Measurements from ENCODE around the gene USP22. TPM values are rescaled to one million over a fixed set of nuclear protein-coding genes. Genes with fewer than 3 reads are reported as not detected.

USP22 gene
- total RNA-seq, 1 experiment from 2014 or later, result 210 TPM

DNA sequence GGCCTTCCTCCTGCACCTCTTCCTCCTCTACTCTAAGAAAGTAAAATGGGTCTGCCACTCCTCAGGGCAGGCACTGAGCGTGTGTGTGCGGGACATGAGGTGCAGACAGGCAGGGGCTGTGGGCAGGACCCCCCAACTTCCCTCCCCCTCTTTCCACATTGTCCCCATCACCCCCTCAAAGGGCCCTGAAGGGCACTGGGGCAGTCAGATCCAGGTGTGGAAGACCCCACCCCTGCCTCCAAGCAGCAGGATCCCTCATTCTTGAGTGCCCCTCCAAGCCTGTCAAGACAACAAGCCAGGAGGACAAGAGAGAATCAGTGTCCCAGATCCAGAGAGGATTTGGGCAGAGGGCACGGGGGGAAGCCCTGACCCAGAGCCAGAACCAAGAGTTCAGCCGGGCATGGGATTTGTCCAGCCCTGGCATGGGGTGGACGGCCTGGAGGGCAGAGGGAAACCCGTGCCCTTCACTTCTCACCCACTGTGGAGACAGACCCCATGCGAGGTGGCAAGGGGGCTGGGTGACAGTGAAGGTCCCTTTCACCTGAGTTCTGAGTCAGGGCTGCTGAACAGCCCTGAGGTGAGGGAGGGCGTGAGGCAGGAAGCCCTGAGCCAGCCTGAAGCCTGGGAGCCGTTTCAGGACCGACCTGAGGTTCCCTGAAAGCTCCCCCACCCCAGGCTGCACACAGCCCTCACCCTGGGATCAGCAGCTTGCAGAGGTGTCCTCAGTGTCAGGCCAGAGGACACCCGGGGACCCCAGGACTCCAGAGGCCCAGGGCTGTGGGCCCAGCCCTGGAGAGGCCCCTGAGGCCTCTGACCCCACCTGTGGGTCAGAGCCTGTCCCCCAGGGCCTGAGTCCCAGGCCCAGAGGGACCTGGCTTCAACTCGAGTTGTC lies 45.8 kb downstream of the USP22 start:
- ChIA-PET POLR2A (no interaction called here), CTCF (no interaction called here), RAD21 (ENCODE audit: low non-redundant PET in 1 of 2, low total read pairs in 2 of 2, uncharacterized antibody in 2 of 2, unreplicated experiment in 2 of 2) (no interaction called here)
- Histone ChIP-seq H3K36me3 (ENCODE audit: control insufficient read depth in 1 of 2, insufficient read depth in 2 of 2, low read length in 2 of 2) (peaks cover 11 to 16% of the 10 kb centered on the region in 2 experiments; a peak in 3 of 4 replicates), H3K9ac (ENCODE audit: low read length) (no peak overlapping the region), H3K79me2 (ENCODE audit: insufficient read depth, low read length) (no peaks in the 10 kb centered on the region), H3K9me2 (ENCODE audit: insufficient read depth) (no peaks in the 10 kb centered on the region), H3K4me1 (ENCODE audit: control insufficient read depth in 1 of 2, insufficient read depth in 2 of 2, low read length in 2 of 2) (peaks cover 6 to 9% of the 10 kb centered on the region in 2 experiments; a peak in 3 of 4 replicates), H2AFZ (ENCODE audit: low read depth, low read length, poor library complexity, severe bottlenecking) (no peak overlapping the region), H3K4me3 (replicated peaks in 1 of 2; ENCODE audit: low read depth in 1 of 2, low read length in 2 of 2) (no peak overlapping the region), H3K4me2 (ENCODE audit: low read length) (no peak overlapping the region), H3K27ac (ENCODE audit: low read depth, low read length) (no peak overlapping the region), H3K27me3 (ENCODE audit: insufficient read depth, low read length) (no peaks in the 10 kb centered on the region), H4K20me1 (ENCODE audit: insufficient read depth) (no peaks in the 10 kb centered on the region), H3K9me3 (ENCODE audit: control insufficient read depth in 1 of 2, insufficient read depth in 1 of 2, low read depth in 1 of 2, low read length in 2 of 2) (no peaks in the 10 kb centered on the region)
- intact Hi-C loops (cut with micrococcal nuclease), result no loop called here
- TF ChIP-seq EZH2 (IDR thresholded peaks at IDR 0.05), result no peak
- no peak for TF ChIP-seq SRF (IDR thresholded peaks at IDR 0.05; ENCODE audit: low read depth)
- TF ChIP-seq, protein P1, sequence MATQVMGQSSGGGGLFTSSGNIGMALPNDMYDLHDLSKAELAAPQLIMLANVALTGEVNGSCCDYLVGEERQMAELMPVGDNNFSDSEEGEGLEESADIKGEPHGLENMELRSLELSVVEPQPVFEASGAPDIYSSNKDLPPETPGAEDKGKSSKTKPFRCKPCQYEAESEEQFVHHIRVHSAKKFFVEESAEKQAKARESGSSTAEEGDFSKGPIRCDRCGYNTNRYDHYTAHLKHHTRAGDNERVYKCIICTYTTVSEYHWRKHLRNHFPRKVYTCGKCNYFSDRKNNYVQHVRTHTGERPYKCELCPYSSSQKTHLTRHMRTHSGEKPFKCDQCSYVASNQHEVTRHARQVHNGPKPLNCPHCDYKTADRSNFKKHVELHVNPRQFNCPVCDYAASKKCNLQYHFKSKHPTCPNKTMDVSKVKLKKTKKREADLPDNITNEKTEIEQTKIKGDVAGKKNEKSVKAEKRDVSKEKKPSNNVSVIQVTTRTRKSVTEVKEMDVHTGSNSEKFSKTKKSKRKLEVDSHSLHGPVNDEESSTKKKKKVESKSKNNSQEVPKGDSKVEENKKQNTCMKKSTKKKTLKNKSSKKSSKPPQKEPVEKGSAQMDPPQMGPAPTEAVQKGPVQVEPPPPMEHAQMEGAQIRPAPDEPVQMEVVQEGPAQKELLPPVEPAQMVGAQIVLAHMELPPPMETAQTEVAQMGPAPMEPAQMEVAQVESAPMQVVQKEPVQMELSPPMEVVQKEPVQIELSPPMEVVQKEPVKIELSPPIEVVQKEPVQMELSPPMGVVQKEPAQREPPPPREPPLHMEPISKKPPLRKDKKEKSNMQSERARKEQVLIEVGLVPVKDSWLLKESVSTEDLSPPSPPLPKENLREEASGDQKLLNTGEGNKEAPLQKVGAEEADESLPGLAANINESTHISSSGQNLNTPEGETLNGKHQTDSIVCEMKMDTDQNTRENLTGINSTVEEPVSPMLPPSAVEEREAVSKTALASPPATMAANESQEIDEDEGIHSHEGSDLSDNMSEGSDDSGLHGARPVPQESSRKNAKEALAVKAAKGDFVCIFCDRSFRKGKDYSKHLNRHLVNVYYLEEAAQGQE (IDR thresholded peaks at IDR 0.05; ENCODE audit: low read depth), result no peak
- no peak for TF ChIP-seq JUND (IDR thresholded peaks at IDR 0.05)
- TF ChIP-seq, protein P2, sequence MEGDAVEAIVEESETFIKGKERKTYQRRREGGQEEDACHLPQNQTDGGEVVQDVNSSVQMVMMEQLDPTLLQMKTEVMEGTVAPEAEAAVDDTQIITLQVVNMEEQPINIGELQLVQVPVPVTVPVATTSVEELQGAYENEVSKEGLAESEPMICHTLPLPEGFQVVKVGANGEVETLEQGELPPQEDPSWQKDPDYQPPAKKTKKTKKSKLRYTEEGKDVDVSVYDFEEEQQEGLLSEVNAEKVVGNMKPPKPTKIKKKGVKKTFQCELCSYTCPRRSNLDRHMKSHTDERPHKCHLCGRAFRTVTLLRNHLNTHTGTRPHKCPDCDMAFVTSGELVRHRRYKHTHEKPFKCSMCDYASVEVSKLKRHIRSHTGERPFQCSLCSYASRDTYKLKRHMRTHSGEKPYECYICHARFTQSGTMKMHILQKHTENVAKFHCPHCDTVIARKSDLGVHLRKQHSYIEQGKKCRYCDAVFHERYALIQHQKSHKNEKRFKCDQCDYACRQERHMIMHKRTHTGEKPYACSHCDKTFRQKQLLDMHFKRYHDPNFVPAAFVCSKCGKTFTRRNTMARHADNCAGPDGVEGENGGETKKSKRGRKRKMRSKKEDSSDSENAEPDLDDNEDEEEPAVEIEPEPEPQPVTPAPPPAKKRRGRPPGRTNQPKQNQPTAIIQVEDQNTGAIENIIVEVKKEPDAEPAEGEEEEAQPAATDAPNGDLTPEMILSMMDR (IDR thresholded peaks at IDR 0.05 in 2 of 3, conservative IDR thresholded peaks at IDR 0.05 in 1 of 3; ENCODE audit: borderline replicate concordance in 1 of 3, insufficient read depth in 1 of 3, low read depth in 2 of 3, low read length in 2 of 3), result no peak
- TF ChIP-seq, protein P3, sequence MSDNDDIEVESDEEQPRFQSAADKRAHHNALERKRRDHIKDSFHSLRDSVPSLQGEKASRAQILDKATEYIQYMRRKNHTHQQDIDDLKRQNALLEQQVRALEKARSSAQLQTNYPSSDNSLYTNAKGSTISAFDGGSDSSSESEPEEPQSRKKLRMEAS (IDR thresholded peaks at IDR 0.05), result no peak
- TF ChIP-seq ZFX (IDR thresholded peaks at IDR 0.05), result no peak
- no peak for TF ChIP-seq POLR2AphosphoS5 (IDR thresholded peaks at IDR 0.05; ENCODE audit: low read depth, low read length)
- TF ChIP-seq CEBPB (IDR thresholded peaks at IDR 0.05; ENCODE audit: low read depth), result no peak
- no peak for TF ChIP-seq SIN3A (IDR thresholded peaks at IDR 0.05; ENCODE audit: low read depth)
- TF ChIP-seq, protein P4, sequence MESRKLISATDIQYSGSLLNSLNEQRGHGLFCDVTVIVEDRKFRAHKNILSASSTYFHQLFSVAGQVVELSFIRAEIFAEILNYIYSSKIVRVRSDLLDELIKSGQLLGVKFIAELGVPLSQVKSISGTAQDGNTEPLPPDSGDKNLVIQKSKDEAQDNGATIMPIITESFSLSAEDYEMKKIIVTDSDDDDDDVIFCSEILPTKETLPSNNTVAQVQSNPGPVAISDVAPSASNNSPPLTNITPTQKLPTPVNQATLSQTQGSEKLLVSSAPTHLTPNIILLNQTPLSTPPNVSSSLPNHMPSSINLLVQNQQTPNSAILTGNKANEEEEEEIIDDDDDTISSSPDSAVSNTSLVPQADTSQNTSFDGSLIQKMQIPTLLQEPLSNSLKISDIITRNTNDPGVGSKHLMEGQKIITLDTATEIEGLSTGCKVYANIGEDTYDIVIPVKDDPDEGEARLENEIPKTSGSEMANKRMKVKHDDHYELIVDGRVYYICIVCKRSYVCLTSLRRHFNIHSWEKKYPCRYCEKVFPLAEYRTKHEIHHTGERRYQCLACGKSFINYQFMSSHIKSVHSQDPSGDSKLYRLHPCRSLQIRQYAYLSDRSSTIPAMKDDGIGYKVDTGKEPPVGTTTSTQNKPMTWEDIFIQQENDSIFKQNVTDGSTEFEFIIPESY (IDR thresholded peaks at IDR 0.05; ENCODE audit: extremely low read depth, insufficient replicate concordance, low read length), result no peak
- no peak for TF ChIP-seq RAD21 (IDR thresholded peaks at IDR 0.05; ENCODE audit: low read depth)
- no peak for DNase-seq (ENCODE audit: low read depth, low spot score)
- no TSS peak for BruUV-seq (replicated peaks)
- ATAC-seq, result no peak
